GM12874 (cell line): ENCODE data around the gene BCORL1.

Experiments
- CTCF ChIP-seq: IDR thresholded peaks from 2 replicates; pipeline ENCODE4 v1.5.1; 2011; ENCODE audit warnings: low read depth, mild to moderate bottlenecking, control low read depth, low read length, moderate library complexity; ENCODE audit not compliant: insufficient read depth

BCORL1 gene

GRCh38 chrX:130014770-130015169 is 32.3 kb downstream of the BCORL1 start:
- TF ChIP-seq CTCF = no peak

GRCh38 chrX:130015181-130015580 is 32.7 kb downstream of the BCORL1 start:
- TF ChIP-seq CTCF = no peak

GRCh38 chrX:130018143-130018542 is 35.7 kb downstream of the BCORL1 start:
- TF ChIP-seq CTCF = no peak

- TF ChIP-seq CTCF = no peak
Observed at GRCh38 chrX:130020661-130021324, 38.4 kb downstream of the BCORL1 start.

GRCh38 chrX:130024127-130024526 is 41.7 kb downstream of the BCORL1 start:
- no peak for TF ChIP-seq CTCF

GRCh38 chrX:130025256-130025655 is 42.8 kb downstream of the BCORL1 start:
- no peak for TF ChIP-seq CTCF

GRCh38 chrX:130027569-130027968 is 45.1 kb downstream of the BCORL1 start:
- TF ChIP-seq CTCF = no peak
